DND-41 (cell line): ENCODE measurements around the gene FBXL14.

ENCODE experiments used
- CTCF ChIP-seq: IDR thresholded peaks from 2 replicates; pipeline ENCODE4 v1.5.1; 2012; ENCODE audit warnings: borderline replicate concordance, low read length, moderate library complexity, mild to moderate bottlenecking; ENCODE audit not compliant: poor library complexity, severe bottlenecking; ENCODE audit errors: extremely low read depth
- EZH2 ChIP-seq: IDR thresholded peaks from 3 replicates; pipeline ENCODE4 v1.6.1; 2012; ENCODE audit warnings: borderline replicate concordance, low read depth, mild to moderate bottlenecking, moderate library complexity, low read length, inconsistent platforms; ENCODE audit not compliant: severe bottlenecking

GRCh38 chr12:1594261-1595025, at the start of gene FBXL14:
- no peak for TF ChIP-seq CTCF
- no peak for TF ChIP-seq EZH2
